Measurements from ENCODE around the gene GRIP1.

- TF ChIP-seq CTCF (IDR thresholded peaks at IDR 0.05) (no peak), ZFX (IDR thresholded peaks at IDR 0.05; ENCODE audit: borderline replicate concordance) (no peak)
Observed at GRCh38 chr12:66549050-66549389, 129.9 kb downstream of the GRIP1 start.

Measured in 22Rv1 (cell line).